GM10847 (cell line): ENCODE results near the gene CAVIN1.

Experiments used
- POLR2A ChIP-seq: IDR thresholded peaks from 2 replicates; pipeline ENCODE4 v1.6.1; 2011; ENCODE audit not compliant: insufficient read length; ENCODE audit errors: extremely low read depth

CAVIN1 gene

GRCh38 chr17:42410319-42410685 lies 12.8 kb downstream of the CAVIN1 start:
- TF ChIP-seq POLR2A, result no peak

- TF ChIP-seq POLR2A, result no peak
Observed at GRCh38 chr17:42409523-42410318, 13.3 kb downstream of the CAVIN1 start.

GRCh38 chr17:42408061-42408460 lies 15.0 kb downstream of the CAVIN1 start:
- TF ChIP-seq POLR2A, result no peak

GRCh38 chr17:42407289-42407836 lies 15.7 kb downstream of the CAVIN1 start:
- no peak for TF ChIP-seq POLR2A

GRCh38 chr17:42406615-42407288 lies 16.3 kb downstream of the CAVIN1 start:
- TF ChIP-seq POLR2A, result no peak

- TF ChIP-seq POLR2A, result no peak
Observed at GRCh38 chr17:42405963-42406495, 17.0 kb downstream of the CAVIN1 start.

GRCh38 chr17:42405076-42405475 lies 18.0 kb downstream of the CAVIN1 start:
- no peak for TF ChIP-seq POLR2A

GRCh38 chr17:42404326-42405055 lies 18.6 kb downstream of the CAVIN1 start:
- TF ChIP-seq POLR2A, result no peak

- no peak for TF ChIP-seq POLR2A
Observed at GRCh38 chr17:42403150-42403549, 19.9 kb downstream of the CAVIN1 start.

- TF ChIP-seq POLR2A, result no peak
Observed at GRCh38 chr17:42402117-42402516, 20.9 kb downstream of the CAVIN1 start.

- TF ChIP-seq POLR2A, result no peak
Observed at GRCh38 chr17:42399948-42400843, 22.9 kb downstream of the CAVIN1 start.

- no peak for TF ChIP-seq POLR2A
Observed at GRCh38 chr17:42399121-42399520, 23.9 kb downstream of the CAVIN1 start.

GRCh38 chr17:42394838-42395237 lies 28.2 kb downstream of the CAVIN1 start:
- TF ChIP-seq POLR2A, result no peak

GRCh38 chr17:42392692-42393415 lies 30.2 kb downstream of the CAVIN1 start:
- TF ChIP-seq POLR2A, result no peak
